ENCODE measurements around the gene UBE2Q1.

UBE2Q1 gene

DNA sequence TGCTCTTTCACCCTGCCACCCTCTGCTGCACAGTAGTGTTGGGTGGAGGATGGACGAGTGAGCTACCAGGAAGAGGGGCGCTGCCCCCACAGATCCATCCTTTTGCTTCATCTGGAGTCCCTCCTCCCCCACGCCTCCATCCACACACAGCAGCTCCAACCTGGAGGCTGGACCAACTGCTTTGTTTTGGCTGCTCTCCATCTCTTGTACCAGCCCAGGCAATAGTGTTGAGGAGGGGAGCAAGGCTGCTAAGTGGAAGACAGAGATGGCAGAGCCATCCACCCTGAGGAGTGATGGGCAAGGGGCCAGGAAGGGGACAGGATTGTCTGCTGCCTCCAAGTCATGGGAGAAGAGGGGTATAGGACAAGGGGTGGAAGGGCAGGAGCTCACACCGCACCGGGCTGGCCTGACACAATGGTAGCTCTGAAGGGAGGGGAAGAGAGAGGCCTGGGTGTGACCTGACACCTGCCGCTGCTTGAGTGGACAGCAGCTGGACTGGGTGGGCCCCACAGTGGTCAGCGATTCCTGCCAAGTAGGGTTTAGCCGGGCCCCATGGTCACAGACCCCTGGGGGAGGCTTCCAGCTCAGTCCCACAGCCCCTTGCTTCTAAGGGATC is 17.6 kb upstream of the UBE2Q1 start:
- no peak for DNase-seq

DNA sequence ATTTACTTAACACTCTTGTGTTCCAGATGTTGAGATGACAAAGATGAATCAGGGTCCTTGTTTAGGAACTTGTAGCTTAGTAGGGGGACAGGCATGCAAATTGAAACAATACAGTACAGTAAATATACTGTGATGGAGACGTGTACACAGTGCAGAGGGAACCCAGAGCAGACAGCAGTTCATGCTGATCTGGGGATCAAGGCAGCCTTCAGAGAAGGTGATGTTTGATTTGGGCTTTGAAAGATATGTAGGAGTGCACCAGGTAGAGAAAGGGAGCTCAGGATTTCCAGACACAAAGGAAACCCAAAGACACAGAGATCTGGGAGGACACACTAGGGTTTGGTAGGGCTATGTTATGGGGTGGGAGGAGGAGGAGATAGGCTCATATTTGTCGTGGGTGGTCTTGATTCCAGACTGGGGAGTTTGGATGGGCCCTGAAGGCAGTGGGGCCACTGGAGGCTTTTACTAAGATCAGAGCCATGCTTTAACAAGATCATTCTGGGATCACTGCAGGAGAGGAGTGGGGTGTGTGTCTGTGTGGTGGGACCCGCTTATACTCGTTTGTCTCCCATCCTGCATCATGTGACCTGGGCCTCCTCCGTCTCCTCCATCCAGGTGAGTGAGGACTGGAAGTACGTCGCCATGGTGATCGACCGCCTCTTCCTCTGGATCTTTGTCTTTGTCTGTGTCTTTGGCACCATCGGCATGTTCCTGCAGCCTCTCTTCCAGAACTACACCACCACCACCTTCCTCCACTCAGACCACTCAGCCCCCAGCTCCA is 16.9 kb upstream of the UBE2Q1 start:
- DNase-seq = no peak

GRCh38 chr1:154574716-154575115 is 16.3 kb upstream of the UBE2Q1 start:
- DNase-seq = peak; percentile 41

DNA sequence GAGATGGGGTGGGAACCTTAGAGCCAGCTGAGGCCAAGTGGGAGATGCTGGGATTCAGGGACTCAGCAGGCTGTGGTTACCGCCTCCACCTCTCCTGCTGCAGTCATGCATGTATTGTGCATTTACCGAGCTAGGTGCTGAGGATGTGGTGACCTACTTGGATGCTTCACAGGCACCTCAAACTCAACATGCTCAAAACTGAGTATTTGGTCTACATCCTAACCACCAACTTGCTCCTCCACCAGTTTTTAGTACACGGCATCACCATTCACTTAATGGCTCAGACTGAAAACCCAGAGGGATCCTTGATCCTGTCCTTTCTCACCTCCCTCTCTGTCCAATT is 14.7 kb upstream of the UBE2Q1 start:
- DNase-seq = no peak

- DNase-seq = no peak
These were observed 14.2 kb upstream of the UBE2Q1 start for GRCh38 chr1:154572468-154573167.

GRCh38 chr1:154571964-154572288 is 13.5 kb upstream of the UBE2Q1 start:
- DNase-seq = no peak

DNA sequence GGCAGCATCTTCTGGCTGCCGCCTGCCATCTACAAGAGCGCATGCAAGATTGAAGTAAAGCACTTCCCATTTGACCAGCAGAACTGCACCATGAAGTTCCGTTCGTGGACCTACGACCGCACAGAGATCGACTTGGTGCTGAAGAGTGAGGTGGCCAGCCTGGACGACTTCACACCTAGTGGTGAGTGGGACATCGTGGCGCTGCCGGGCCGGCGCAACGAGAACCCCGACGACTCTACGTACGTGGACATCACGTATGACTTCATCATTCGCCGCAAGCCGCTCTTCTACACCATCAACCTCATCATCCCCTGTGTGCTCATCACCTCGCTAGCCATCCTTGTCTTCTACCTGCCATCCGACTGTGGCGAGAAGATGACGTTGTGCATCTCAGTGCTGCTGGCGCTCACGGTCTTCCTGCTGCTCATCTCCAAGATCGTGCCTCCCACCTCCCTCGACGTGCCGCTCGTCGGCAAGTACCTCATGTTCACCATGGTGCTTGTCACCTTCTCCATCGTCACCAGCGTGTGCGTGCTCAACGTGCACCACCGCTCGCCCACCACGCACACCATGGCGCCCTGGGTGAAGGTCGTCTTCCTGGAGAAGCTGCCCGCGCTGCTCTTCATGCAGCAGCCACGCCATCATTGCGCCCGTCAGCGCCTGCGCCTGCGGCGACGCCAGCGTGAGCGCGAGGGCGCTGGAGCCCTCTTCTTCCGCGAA is 12.9 kb upstream of the UBE2Q1 start:
- DNase-seq = no peak

GRCh38 chr1:154568157-154568815 is 9.8 kb upstream of the UBE2Q1 start:
- no peak for DNase-seq

DNA sequence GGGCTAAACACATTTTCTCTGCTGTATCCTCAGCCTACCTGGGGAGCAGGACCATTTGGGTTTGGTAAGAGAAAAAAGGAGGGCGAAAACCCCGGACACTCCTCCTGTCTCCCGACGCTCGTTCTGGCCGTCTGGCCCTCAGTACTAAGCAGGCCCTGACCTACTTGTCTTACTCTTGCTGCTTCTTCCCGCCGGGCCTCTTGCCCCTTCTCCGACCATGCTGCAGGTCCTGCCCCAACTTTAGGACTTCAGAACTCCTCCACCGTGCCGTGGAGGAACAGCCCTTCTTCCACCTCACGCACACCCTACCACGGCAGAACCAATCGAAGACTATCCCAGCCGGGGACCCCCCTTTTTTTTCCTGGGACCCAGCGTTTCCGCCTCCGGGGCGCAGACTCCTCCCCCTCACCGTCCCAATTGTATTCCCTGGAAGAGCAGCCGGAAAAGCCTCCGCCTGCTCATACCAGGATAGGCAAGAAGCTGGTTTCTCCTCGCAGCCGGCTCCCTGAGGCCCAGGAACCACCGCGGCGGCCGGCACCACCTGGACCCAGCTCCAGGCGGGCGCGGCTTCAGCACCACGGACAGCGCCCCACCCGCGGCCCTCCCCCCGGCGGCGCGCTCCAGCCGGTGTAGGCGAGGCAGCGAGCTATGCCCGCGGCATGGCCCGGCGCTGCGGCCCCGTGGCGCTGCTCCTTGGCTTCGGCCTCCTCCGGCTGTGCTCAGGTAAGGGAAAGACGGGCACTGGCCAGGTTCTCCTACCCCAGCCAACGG is 9.1 kb upstream of the UBE2Q1 start, which contains the start of gene CHRNB2:
TSS of gene CHRNB2 (plus strand) at position 393 of the 771 bp plus-strand sequence. CDS start at position 660, 267 bp downstream.
- peak; percentile 51 for DNase-seq

DNA sequence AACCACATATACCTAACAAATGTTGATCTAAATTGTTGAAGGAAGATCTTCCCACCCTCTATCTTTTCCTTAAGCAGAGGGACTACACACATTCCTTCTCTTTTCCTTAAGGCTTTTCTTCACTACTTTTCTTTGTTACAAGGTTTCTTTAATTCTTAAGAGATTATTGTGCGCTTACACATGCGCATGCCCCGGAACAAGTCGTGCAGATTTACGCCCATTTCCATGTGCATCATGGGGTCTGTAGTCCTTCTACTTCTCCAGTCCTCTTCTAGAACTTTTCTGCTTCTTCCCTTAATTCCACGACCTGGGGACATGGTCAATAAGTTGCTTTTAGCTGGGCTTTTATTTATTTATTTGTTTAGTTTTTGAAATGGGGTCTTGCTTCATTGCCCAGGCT is 7.4 kb upstream of the UBE2Q1 start:
- no peak for DNase-seq

GRCh38 chr1:154559466-154560044 is 1.1 kb upstream of the UBE2Q1 start:
- peak; percentile 87 for DNase-seq

GRCh38 chr1:154558720-154559465 is 431 bp upstream of the UBE2Q1 start:
- peak; percentile 99 for DNase-seq

DNA sequence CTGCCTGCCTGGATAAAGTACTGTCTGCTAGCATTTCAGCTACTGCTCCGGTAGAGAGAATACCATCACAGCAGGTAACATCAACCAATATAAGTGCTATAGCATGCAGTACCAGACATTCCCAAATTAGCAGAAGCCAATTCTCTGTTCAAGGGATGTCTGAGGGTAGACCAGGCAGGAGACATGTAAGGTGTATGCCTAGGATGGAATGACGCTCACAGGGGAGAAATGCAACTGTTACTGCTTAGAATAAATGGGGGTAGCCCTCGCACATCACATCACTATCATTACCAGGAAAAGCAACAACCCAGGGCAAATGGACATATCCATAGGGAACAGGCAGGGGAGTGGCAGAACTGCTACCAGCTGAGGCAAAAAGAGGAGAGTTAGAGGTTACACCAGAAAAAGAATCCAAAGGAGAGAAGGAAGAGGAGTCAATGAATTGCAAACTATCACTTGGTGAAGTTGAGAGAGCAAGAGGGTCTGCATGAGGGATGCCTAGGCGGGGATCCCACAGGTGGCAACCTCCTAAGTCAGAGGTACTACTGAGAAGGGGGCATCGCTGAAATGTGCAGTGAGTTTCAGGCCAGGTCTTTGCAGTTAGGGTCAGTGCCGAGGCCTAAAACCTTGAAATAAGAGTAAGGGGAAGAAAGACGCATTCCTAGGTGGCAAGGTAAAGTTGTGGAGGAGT is 1.1 kb downstream of the UBE2Q1 start:
- no peak for DNase-seq

GRCh38 chr1:154556422-154556821 is 2.0 kb downstream of the UBE2Q1 start:
- DNase-seq = peak; percentile 29

- DNase-seq = no peak
These were observed 5.1 kb downstream of the UBE2Q1 start for GRCh38 chr1:154553056-154554030.

DNA sequence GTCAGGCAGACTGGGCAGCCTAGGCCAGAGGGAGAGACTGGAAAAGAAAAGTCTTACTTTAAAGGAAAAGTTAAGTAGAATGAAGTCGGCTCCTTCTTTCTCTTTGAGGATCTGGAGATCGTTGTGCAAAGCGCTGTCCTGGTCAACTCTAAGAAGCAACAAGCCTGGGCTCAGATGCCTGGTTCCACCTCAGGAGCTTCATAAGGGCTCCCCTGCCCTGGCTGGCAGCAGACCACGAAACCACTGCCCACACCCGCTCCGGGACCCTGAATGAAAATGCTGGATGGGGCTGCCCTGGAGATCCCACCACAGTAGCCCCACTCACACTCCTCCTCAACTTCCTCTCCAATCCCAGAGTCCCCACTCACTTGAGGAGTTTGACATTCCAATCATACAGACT is 6.4 kb downstream of the UBE2Q1 start:
- DNase-seq = no peak

DNA sequence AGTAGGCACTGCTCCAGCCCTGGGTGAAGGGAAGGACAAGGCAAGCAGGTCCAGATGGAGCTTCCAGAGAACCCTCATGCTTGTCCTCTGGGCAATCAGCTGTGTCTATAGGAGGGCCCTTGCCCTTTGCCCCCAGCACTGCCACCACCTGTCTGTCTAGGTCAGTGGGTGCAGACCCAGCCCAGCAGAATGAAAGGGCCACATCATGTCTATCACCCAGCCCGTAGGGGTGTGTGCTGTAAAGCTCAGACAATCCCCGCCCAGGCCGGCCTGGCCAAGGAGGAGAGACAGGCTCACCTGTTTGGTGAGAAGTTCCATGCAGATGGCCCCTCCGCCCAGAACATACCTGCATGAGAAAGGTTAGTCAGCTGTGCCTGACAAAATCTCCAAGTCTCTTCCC is 7.0 kb downstream of the UBE2Q1 start:
- no peak for DNase-seq

DNA sequence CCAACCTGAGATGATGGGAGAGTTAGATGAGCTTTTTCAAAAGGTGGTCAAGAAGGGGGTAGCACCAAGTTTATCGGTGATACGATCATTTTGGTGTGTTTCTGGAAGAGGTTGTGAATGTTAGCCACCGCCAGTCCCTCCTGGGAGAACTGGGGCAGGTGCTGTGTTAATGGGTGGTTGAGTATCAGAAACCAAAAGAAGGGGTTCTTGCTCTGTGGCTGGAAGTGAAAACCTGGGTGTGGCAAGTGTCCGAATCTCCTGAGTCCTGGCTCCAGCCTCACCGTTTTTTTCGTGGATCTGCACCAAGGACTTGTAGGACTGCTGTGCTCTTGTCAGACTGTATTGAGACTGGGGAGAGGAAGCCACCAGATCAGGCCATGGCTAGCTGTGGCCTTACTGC is 7.8 kb downstream of the UBE2Q1 start:
- no peak for DNase-seq

DNA sequence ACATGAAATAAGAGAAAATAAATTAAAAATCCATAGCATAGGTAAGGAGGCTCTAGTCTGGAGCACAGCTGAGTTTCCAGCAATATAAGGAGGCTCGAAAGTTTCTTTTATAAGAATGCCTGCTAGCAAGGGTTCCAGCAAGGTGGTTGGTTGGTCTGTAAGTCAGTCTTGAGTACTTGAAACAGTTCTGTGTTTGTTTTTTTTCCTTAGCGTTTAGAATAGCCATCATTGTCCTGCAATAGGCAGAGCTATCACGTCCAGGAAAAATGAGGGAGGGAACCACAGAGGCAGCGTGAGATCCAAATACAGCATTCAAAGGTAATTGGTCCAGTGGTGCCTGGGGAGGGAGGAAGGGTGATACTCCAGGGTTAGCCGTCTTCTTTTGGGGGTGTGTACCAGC is 8.4 kb downstream of the UBE2Q1 start:
- no peak for DNase-seq

Data from fibroblast of skin of right biceps (primary cell).